Left renal cortex interstitium (tissue), 4 donors: Measurements from ENCODE around the gene SYT13. TPM values are rescaled to one million over a fixed set of nuclear protein-coding genes. Genes with fewer than 3 reads are reported as not detected.
"Not testable (repeated sequence)": the region's sequence is repeated elsewhere in the genome, so short reads cannot be mapped to it uniquely, and the experiment has no call there.

Experiments used
- DNase-seq, 4 donors: peaks; one replicate each; pipeline ENCODE4 v3.0.0-alpha.2; 2013; ENCODE audit warnings: low read depth in 4 of 4, low spot score in 2 of 4, missing footprints in 1 of 4
- polyA plus RNA-seq, 4 donors: library from polyadenylated mRNA; unstranded; fragments of 120-200 nt; gene quantifications; one replicate each; pipeline ENCODE4 v1.2.1, GENCODE V29; 2013; ENCODE audit not compliant: insufficient read length in 4 of 4

Gene SYT13
- polyA plus RNA-seq, 4 donors: 11.5 to 13.7 (median 13.4) TPM

GRCh38 chr11:45250035-45250718, 36.0 kb downstream of the SYT13 start:
- peak in 2 of 4 donors; percentile 13 to 37 for DNase-seq

GRCh38 chr11:45249372-45249771, 36.8 kb downstream of the SYT13 start:
- DNase-seq: not testable (repeated sequence)

- no peak for DNase-seq
These were observed 37.6 kb downstream of the SYT13 start for GRCh38 chr11:45248501-45249011.

GRCh38 chr11:45247433-45247832, 38.7 kb downstream of the SYT13 start:
- no peak for DNase-seq

- no peak for DNase-seq
These were observed 39.9 kb downstream of the SYT13 start for GRCh38 chr11:45246241-45246640.

GRCh38 chr11:45245218-45246045, 40.7 kb downstream of the SYT13 start:
- no peak for DNase-seq

- no peak for DNase-seq
These were observed 42.2 kb downstream of the SYT13 start for GRCh38 chr11:45243967-45244366.

- no peak for DNase-seq
These were observed 46.4 kb downstream of the SYT13 start for GRCh38 chr11:45239733-45240132.

GRCh38 chr11:45238724-45239123, 47.4 kb downstream of the SYT13 start:
- DNase-seq: no peak

- DNase-seq: no peak
These were observed 48.3 kb downstream of the SYT13 start for GRCh38 chr11:45237711-45238315.

GRCh38 chr11:45234306-45235006, 51.7 kb downstream of the SYT13 start:
- DNase-seq: no peak

- no peak for DNase-seq
These were observed 52.4 kb downstream of the SYT13 start for GRCh38 chr11:45233804-45234170.

GRCh38 chr11:45233121-45233803, 52.9 kb downstream of the SYT13 start:
- peak in 2 of 4 donors; percentile 13 to 25 for DNase-seq

GRCh38 chr11:45232341-45233080, 53.6 kb downstream of the SYT13 start:
- DNase-seq: no peak

GRCh38 chr11:45229401-45230020, 56.6 kb downstream of the SYT13 start:
- DNase-seq: no peak

GRCh38 chr11:45227836-45228235, 58.3 kb downstream of the SYT13 start:
- no peak for DNase-seq

- DNase-seq: no peak
These were observed 59.2 kb downstream of the SYT13 start for GRCh38 chr11:45226901-45227300.

- DNase-seq: no peak
These were observed 59.9 kb downstream of the SYT13 start for GRCh38 chr11:45225961-45226871.
